ENCODE data around the gene FGD2. TPM values are rescaled to one million over a fixed set of nuclear protein-coding genes. Genes with fewer than 3 reads are reported as not detected.

The FGD2 gene
- total and polyA plus RNA-seq, 9 of the 15 experiments (the other 6 are each of a cell fraction or from before 2014, with no cell fraction given), result 0.09 TPM; not detected in 8

DNA sequence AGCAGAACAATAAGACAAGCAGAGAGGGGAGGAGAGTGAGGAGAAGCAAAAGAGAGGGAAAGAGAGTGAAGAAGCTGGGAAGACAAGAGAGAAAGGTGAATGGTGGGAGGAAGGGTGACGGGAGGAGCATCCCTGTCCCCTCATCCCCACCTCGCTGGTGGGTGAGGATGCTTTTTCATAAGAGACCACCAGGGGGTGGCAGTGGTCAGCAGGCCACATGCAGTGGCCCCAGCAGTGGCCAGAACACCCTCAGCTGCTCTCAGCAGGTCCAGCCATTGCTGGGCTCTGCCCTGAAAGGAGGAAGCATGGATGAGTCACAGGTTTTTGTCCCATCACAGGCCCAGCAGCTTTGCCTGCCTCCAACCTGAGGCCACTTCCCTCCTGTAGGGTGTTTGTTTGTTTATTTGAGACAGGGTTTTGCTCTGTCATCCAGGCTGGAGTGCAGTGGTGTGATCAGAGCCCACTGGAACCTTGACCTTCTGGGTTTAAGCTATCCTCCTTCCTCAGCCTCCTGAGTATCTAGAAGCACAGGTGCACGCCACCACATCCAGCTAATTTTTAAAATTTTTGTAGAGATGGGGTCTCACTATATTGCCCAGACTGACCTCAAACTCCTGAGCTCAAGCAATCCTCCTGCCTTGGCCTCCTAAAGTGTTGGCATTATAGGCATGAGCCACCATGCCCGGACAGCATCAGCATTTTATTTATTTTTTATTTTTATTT is 24.0 kb downstream of the FGD2 start (continued):
- peak; percentile 54 to 89; a peak in 3 of 4 replicates for TF ChIP-seq FOXA3 (CRISPR knock-in tag; conservative IDR thresholded peaks at IDR 0.05 in 1 of 2, IDR thresholded peaks at IDR 0.05 in 1 of 2)
- TF ChIP-seq, protein P1, sequence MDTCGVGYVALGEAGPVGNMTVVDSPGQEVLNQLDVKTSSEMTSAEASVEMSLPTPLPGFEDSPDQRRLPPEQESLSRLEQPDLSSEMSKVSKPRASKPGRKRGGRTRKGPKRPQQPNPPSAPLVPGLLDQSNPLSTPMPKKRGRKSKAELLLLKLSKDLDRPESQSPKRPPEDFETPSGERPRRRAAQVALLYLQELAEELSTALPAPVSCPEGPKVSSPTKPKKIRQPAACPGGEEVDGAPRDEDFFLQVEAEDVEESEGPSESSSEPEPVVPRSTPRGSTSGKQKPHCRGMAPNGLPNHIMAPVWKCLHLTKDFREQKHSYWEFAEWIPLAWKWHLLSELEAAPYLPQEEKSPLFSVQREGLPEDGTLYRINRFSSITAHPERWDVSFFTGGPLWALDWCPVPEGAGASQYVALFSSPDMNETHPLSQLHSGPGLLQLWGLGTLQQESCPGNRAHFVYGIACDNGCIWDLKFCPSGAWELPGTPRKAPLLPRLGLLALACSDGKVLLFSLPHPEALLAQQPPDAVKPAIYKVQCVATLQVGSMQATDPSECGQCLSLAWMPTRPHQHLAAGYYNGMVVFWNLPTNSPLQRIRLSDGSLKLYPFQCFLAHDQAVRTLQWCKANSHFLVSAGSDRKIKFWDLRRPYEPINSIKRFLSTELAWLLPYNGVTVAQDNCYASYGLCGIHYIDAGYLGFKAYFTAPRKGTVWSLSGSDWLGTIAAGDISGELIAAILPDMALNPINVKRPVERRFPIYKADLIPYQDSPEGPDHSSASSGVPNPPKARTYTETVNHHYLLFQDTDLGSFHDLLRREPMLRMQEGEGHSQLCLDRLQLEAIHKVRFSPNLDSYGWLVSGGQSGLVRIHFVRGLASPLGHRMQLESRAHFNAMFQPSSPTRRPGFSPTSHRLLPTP (IDR thresholded peaks at IDR 0.05; ENCODE audit: borderline replicate concordance, extremely low read depth, insufficient read length), result no peak
- TF ChIP-seq ATF1 (CRISPR knock-in tag; IDR thresholded peaks at IDR 0.05), result no peak
- TF ChIP-seq ATF1 (tag; IDR thresholded peaks at IDR 0.05), result peak; percentile 67
- 0 out of 2 replicates have a peak, but pooled peaks have one; percentile 25 for TF ChIP-seq FOXM1 (IDR thresholded peaks at IDR 0.05; ENCODE audit: low read depth)
- TF ChIP-seq FOXM1 (CRISPR knock-in tag; IDR thresholded peaks at IDR 0.05; ENCODE audit: low read depth), result peak; percentile 95
- TF ChIP-seq ZNF324 (CRISPR knock-in tag; IDR thresholded peaks at IDR 0.05), result no peak
- TF ChIP-seq POLR2H (tag; IDR thresholded peaks at IDR 0.05; ENCODE audit: low read depth), result no peak
- TF ChIP-seq MCM2 (IDR thresholded peaks at IDR 0.05; ENCODE audit: low read depth), result no peak
- peak; percentile 100 for TF ChIP-seq ZBTB9 (CRISPR knock-in tag; IDR thresholded peaks at IDR 0.05)
- TF ChIP-seq SMAD1 (IDR thresholded peaks at IDR 0.05; ENCODE audit: low read depth, low read length, partially characterized antibody), result peak; percentile 30
- TF ChIP-seq RBM39 (optimal IDR thresholded peaks at IDR 0.05; ENCODE audit: low read depth, low read length), result peak; percentile 54
- no peak for TF ChIP-seq TSC22D4 (tag; IDR thresholded peaks at IDR 0.05)
- no peak for TF ChIP-seq PYGO2 (tag; IDR thresholded peaks at IDR 0.05)
- TF ChIP-seq SMAD4 (CRISPR knock-in tag; conservative IDR thresholded peaks at IDR 0.05), result peak; percentile 90
- no peak for TF ChIP-seq NR3C1 (CRISPR knock-in tag; IDR thresholded peaks at IDR 0.05)
- TF ChIP-seq JUNB (CRISPR knock-in tag; conservative IDR thresholded peaks at IDR 0.05), result peak; percentile 68; the same call in 1 of the 2 replicates
- no peak for TF ChIP-seq POLR3A (IDR thresholded peaks at IDR 0.05; ENCODE audit: borderline replicate concordance, extremely low read depth, insufficient read depth, insufficient read length)
- TF ChIP-seq TARDBP (IDR thresholded peaks at IDR 0.05), result peak; percentile 77; the same call in 1 of the 2 replicates
- no peak for TF ChIP-seq HDAC8 (tag; IDR thresholded peaks at IDR 0.05)
- TF ChIP-seq EP400 (IDR thresholded peaks at IDR 0.05), result peak; percentile 78
- peak; percentile 93; the same call in 1 of the 2 replicates for TF ChIP-seq SREBF2 (CRISPR knock-in tag; IDR thresholded peaks at IDR 0.05)
- TF ChIP-seq EGR1 (conservative IDR thresholded peaks at IDR 0.05), result 0 out of 2 replicates have a peak, but pooled peaks have one; percentile 4
- TF ChIP-seq KLF13 (tag; IDR thresholded peaks at IDR 0.05; ENCODE audit: borderline replicate concordance, low read depth), result peak; percentile 44; the same call in 1 of the 2 replicates
- no peak for TF ChIP-seq E2F4 (CRISPR knock-in tag; IDR thresholded peaks at IDR 0.05; ENCODE audit: low read depth)
